ENCODE measurements around the gene SAP25.
"Not testable (repeated sequence)": the region's sequence is repeated elsewhere in the genome, so short reads cannot be mapped to it uniquely, and the experiment has no call there.

The SAP25 gene

DNA sequence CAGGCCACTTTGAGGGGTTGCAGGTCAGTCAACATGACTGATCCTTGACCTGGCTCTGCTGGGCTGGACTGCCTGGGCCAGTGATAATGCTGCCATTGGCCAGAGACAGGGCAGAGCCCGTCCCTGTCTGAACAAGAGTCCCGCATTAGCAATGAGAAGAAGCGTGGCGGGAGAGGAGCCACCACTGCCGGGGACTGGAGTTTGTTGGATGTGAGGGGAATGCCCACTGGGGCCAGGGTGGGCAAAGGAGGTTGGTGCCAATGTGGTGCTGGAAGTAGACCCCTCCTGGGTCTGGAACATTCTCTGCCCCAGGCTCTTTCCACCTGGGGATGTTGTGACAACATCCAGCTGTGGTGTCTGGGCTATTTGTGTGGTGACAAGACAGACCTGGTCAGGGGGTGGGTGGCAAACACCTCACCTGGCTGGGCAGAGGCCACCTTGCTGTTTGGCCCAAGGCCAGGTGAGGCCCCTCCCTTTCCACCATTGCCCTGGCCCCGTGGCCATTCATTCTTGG lies 7.6 kb downstream of the SAP25 start:
- no peak for TF ChIP-seq ZNF274 (IDR thresholded peaks at IDR 0.05; ENCODE audit: low read depth, low read length)
- H3K4me3 ChIP-seq (ENCODE audit: low read length): no peak overlapping the region

DNA sequence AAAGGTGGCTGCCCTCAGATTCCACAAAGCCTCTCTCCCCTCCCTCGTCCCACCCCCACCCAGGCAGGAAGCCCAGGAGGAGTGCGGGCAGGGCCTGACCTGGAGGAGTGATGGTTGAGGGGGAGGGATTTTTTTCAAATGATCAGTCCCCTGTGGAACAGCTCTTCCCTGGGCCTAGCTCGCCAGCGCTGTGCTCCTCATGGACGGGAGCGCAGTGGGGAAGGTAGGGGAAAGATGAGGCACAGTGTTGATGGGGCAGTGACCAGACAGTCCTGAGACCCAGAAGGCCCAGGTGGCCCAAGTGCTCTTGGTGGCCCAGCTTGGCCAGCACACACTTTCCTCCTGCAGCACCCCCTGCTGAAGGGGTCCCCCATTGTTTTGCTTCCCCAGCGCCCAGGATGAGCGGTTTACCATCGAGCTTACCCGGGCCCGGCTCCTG lies 8.5 kb downstream of the SAP25 start:
- TF ChIP-seq ZNF274 (IDR thresholded peaks at IDR 0.05; ENCODE audit: low read depth, low read length): no peak
- H3K4me3 ChIP-seq (ENCODE audit: low read length): no peak overlapping the region

GRCh38 chr7:100564405-100564804 lies 9.3 kb downstream of the SAP25 start:
- not testable (repeated sequence) for H3K4me3 ChIP-seq (ENCODE audit: low read length)

- no peak for TF ChIP-seq ZNF274 (IDR thresholded peaks at IDR 0.05; ENCODE audit: low read depth, low read length)
- H3K4me3 ChIP-seq (ENCODE audit: low read length): no peak overlapping the region
Observed at GRCh38 chr7:100563809-100564400, 9.8 kb downstream of the SAP25 start.

GRCh38 chr7:100563100-100563564 lies 10.6 kb downstream of the SAP25 start:
- TF ChIP-seq ZNF274 (IDR thresholded peaks at IDR 0.05; ENCODE audit: low read depth, low read length): no peak
- no peak overlapping the region for H3K4me3 ChIP-seq (ENCODE audit: low read length)

- no peak for TF ChIP-seq ZNF274 (IDR thresholded peaks at IDR 0.05; ENCODE audit: low read depth, low read length)
- no peak overlapping the region for H3K4me3 ChIP-seq (ENCODE audit: low read length)
Observed at GRCh38 chr7:100562195-100563099, 11.3 kb downstream of the SAP25 start.

GRCh38 chr7:100561491-100562194 lies 12.1 kb downstream of the SAP25 start:
- no peak for TF ChIP-seq ZNF274 (IDR thresholded peaks at IDR 0.05; ENCODE audit: low read depth, low read length)
- H3K4me3 ChIP-seq (ENCODE audit: low read length): no peak overlapping the region

DNA sequence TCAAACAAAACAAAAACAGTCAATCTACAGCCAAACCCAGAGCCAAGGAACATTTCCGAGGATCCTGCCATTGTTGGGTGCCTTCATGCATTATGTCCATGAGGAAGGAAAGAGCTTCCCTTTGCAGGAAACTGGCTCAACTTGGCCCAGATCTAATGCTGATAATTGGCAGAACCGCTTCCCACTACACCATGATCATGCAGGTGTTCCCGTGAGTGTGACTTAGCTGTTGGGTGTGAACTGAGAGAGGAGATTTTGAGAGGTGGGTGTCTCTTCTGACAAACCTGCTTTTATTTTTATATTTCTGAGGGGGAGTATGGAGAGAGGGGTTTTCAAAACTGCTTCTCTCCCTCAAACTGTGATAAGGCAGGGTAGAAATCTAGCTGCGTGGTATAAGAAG lies 14.6 kb downstream of the SAP25 start:
- H3K4me3 ChIP-seq (ENCODE audit: low read length): no peak overlapping the region
- no peak for TF ChIP-seq ZNF274 (IDR thresholded peaks at IDR 0.05; ENCODE audit: low read depth, low read length)

DNA sequence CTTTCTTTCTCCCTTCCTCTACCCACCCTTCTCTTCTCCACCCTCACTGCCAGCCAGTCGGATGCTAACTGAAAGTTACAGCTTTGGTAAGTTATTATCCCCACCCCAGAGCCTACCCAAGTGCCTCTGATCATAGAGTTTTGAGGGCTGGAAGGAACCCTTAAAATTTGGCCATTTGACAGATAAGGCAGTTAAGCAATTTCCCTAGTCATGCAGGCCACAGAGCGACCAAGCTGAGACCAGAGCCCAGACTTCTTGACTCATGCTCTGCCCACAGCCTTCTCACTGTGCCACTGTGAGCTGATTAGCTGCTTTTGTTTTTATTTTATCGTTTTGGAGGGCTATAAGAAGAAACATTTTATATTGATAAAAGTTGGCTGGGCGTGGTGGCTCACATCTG lies 17.2 kb downstream of the SAP25 start:
- no peak overlapping the region for H3K4me3 ChIP-seq (ENCODE audit: low read length)
- no peak for TF ChIP-seq ZNF274 (IDR thresholded peaks at IDR 0.05; ENCODE audit: low read depth, low read length)

GRCh38 chr7:100555701-100556100 lies 18.0 kb downstream of the SAP25 start:
- H3K4me3 ChIP-seq (ENCODE audit: low read length): no peak overlapping the region
- TF ChIP-seq ZNF274 (IDR thresholded peaks at IDR 0.05; ENCODE audit: low read depth, low read length): no peak

DNA sequence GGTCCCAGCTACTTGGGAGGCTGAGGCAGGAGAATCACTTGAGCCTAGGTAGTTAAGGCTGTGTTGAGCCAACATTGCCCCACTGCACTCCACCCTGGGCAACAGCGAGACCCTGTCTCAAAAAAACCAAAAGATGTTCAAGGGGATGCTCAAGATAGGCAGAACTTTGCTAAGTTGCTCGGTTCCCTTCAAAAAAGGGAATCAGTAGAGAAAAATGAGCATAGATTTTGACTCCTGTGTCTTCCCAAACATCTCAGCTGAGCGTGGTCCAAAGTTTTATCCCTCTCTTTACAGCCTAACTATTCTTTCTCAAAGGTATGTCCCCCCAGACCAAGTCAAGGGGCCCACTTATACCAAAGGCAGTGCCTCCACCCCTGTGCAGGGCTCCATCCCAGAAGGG lies 20.7 kb downstream of the SAP25 start:
- H3K4me3 ChIP-seq (ENCODE audit: low read length): no peak overlapping the region
- no peak for TF ChIP-seq ZNF274 (IDR thresholded peaks at IDR 0.05; ENCODE audit: low read depth, low read length)

- no peak overlapping the region for H3K4me3 ChIP-seq (ENCODE audit: low read length)
- TF ChIP-seq ZNF274 (IDR thresholded peaks at IDR 0.05; ENCODE audit: low read depth, low read length): no peak
Observed at GRCh38 chr7:100552532-100552931, 21.2 kb downstream of the SAP25 start.

GRCh38 chr7:100548446-100548845 lies 25.3 kb downstream of the SAP25 start:
- not testable (repeated sequence) for H3K4me3 ChIP-seq (ENCODE audit: low read length)

- no peak overlapping the region for H3K4me3 ChIP-seq (ENCODE audit: low read length)
- TF ChIP-seq ZNF274 (IDR thresholded peaks at IDR 0.05; ENCODE audit: low read depth, low read length): no peak
Observed at GRCh38 chr7:100547872-100548271, 25.8 kb downstream of the SAP25 start.

Data from GM08714 (cell line).